Activated CD8-positive, alpha-beta T cell treated with anti-CD3 and anti-CD28 coated beads, Interleukin-2, amount 10 ng/mL, durations not matched to agents 7 days and 5 days (primary cell): Measurements from ENCODE around the gene CSMD2. TPM values are rescaled to one million over a fixed set of nuclear protein-coding genes. Genes with fewer than 3 reads are reported as not detected.

Experiments
- ATAC-seq: fragments of 150-1000 bp; cut with Tn5 transposase; one replicate; pipeline ENCODE4 v1.10.0; 2021; ENCODE audit warnings: moderate library complexity
- CTCF ChIA-PET: fragments of 350-600 bp; sonication (Branson Sonifier 250); formaldehyde crosslinking; loops from one replicate; lab custom pipeline; 2021; ENCODE audit warnings: antibody characterized with exemption; lab: Charles Lee
- POLR2A ChIA-PET: fragments of 350-600 bp; sonication (Branson Sonifier 250); formaldehyde crosslinking; loops from one replicate; lab custom pipeline; 2021; ENCODE audit warnings: antibody characterized with exemption; lab: Charles Lee
- DNase-seq: peaks from one replicate; pipeline ENCODE4 v3.0.0-alpha.2; 2020
- H3K27ac Mint-ChIP-seq: one replicate; pipeline ENCODE4 v1.8.0; 2021; ENCODE audit warnings: mild to moderate bottlenecking, mixed read lengths
- H3K27me3 Mint-ChIP-seq: one replicate; pipeline ENCODE4 v1.8.0; 2021; ENCODE audit warnings: low read depth, mixed read lengths
- H3K36me3 Mint-ChIP-seq: one replicate; pipeline ENCODE4 v1.8.0; 2021; ENCODE audit warnings: low read depth, mixed read lengths
- H3K4me1 Mint-ChIP-seq: one replicate; pipeline ENCODE4 v1.8.0; 2021; ENCODE audit warnings: low read depth, mixed read lengths
- H3K4me3 Mint-ChIP-seq: one replicate; pipeline ENCODE4 v1.8.0; 2021; ENCODE audit warnings: mild to moderate bottlenecking, mixed read lengths
- H3K9me3 Mint-ChIP-seq: one replicate; pipeline ENCODE4 v1.8.0; 2022; ENCODE audit warnings: mixed read lengths; ENCODE audit not compliant: insufficient read depth
- total RNA-seq, 2 experiments: library from RNA; stranded (reverse); gene quantifications; one replicate each; pipeline ENCODE4 v1.2.3, GENCODE V29; 2021

Gene CSMD2
- total RNA-seq, 2 experiments from 2014 or later: not detected

DNA sequence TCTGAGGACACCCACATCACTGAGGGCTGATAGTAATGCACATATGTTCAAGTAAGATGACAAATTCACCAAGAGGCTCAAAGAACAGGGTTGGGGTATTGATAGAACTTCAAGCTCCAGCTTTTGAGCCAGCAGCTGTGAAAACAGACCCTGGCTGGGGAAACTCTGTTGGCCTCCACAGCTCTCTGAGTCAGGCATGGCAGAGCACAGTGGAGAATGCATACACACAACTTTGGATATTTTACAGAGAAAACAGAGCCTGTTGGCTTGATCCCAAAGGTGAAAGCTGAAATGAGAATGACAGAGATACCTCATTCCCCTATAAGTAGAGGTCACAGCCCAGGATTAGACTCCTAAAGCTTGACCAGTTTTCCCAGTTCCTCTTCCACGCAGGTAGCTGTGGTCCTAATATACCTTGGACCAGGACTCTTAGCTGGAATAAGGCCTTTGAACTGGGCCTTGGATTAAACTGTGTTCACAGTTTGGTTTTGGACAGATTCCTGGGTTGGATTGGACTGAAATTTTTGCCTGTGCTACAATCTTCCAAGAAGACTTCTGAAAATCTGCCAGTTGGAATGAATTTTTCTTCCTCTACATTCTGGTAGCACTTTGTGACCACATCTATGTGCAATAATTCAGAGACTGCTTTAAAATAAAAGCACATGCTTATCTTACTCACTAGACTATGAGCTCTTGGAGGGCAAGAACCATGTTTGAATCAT, 402.8 kb downstream of the CSMD2 start:
- Mint-ChIP-seq H3K9me3 (no peaks in the 10 kb centered on the region), H3K4me1 (no peaks in the 10 kb centered on the region), H3K27ac (no peak overlapping the region), H3K27me3 (peaks cover 3% of the 10 kb centered on the region), H3K36me3 (no peaks in the 10 kb centered on the region), H3K4me3 (no peak overlapping the region)
- ATAC-seq: no peak
- ChIA-PET CTCF (no interaction called here), POLR2A (no interaction called here)
- DNase-seq: no peak

DNA sequence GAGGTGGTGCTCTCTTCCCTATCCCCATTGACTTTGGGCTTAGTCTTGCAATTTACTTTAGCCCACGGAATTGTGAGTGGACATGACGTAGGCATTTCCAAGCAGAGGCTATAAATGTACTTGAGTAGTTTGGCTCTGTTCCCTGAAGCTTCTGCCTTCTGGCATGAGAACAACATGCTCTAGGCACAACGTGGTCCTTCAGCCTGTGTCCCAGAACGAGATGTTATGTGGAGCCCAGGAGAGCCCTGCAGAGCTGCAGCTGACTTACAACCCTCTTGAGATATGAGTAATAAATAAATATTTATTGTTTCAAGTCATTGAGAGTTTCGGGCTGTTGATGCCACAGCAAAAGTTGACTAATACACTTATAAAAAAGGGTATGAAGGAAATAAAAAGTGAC, 406.3 kb downstream of the CSMD2 start:
- Mint-ChIP-seq H3K36me3 (no peaks in the 10 kb centered on the region), H3K4me1 (no peaks in the 10 kb centered on the region), H3K4me3 (no peak overlapping the region), H3K9me3 (no peaks in the 10 kb centered on the region), H3K27me3 (peaks cover 2% of the 10 kb centered on the region), H3K27ac (no peak overlapping the region)
- POLR2A ChIA-PET: no interaction called here
- no peak for DNase-seq
- ATAC-seq: no peak
- CTCF ChIA-PET: no interaction called here

DNA sequence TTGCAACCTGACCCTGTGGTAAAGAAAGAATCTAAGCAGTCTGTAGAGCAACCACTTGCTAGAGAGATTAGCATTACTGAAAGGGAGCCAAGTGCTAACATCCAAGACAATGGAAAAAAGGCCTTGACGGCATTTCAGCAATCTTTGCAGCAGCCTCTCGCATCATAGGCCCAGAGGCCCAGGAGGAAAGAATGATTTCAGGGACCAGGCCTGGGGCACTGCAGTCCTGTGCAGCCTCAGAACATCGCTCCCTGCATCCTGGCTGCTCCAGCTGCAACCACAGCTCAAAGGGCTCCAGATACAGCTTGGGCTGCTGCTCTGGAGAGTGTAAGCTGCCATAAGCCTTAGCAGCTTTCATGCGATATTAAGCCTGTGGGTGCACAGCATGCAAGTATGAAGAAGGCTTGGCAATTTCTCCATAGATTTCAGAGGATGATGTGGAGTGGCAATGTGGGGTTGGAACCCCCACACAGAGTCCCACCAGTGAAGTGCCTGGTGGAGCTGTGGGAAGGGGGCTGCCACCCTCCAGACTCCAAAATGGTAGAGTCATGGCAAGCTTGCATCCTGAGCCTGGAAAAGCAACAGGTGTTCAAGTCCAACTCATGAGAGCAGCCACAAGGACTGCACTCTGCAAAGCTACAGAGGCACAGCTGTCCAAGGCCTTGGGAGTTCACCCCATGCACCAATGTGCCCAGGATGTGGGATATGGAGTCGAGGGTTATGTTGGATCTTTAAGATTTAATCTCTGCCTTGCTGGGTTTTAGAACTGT, 411.8 kb downstream of the CSMD2 start:
- peaks cover 2% of the 10 kb centered on the region for H3K27me3 Mint-ChIP-seq

DNA sequence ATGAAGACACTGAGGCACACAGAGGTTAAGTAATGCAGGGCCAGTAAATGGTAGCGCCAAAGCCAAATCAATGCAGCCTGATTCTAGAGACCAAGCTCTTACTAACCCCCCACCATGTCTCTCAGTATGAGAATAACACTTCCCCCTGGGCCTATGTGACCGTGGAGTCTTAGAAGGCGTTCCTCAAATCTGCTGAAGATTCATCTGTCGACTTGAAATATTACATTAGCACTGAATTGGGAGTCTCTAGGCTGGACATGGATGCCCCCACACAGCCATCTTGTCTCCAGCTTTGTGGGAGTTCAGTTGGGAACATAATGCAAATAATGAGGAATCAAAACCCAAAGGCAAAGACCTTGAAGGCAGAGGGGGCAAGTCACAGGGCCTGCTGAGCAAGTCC, 419.1 kb downstream of the CSMD2 start:
- ChIA-PET CTCF (no interaction called here), POLR2A (no interaction called here)
- H3K4me3 Mint-ChIP-seq: no peak overlapping the region
- H3K9me3 Mint-ChIP-seq: no peaks in the 10 kb centered on the region
- ATAC-seq: no peak
- no peaks in the 10 kb centered on the region for H3K4me1 Mint-ChIP-seq
- no peak overlapping the region for H3K27ac Mint-ChIP-seq
- no peak for DNase-seq
- no peaks in the 10 kb centered on the region for H3K36me3 Mint-ChIP-seq
- peaks cover 3% of the 10 kb centered on the region for H3K27me3 Mint-ChIP-seq

More for the DNA sequence above, 411.8 kb downstream of the CSMD2 start:
- ATAC-seq: no peak
- POLR2A ChIA-PET: no interaction called here
- DNase-seq: no peak
- CTCF ChIA-PET: no interaction called here
- Mint-ChIP-seq H3K9me3 (no peaks in the 10 kb centered on the region), H3K4me1 (no peaks in the 10 kb centered on the region), H3K27ac (no peak overlapping the region), H3K4me3 (no peak overlapping the region), H3K36me3 (no peaks in the 10 kb centered on the region)

DNA sequence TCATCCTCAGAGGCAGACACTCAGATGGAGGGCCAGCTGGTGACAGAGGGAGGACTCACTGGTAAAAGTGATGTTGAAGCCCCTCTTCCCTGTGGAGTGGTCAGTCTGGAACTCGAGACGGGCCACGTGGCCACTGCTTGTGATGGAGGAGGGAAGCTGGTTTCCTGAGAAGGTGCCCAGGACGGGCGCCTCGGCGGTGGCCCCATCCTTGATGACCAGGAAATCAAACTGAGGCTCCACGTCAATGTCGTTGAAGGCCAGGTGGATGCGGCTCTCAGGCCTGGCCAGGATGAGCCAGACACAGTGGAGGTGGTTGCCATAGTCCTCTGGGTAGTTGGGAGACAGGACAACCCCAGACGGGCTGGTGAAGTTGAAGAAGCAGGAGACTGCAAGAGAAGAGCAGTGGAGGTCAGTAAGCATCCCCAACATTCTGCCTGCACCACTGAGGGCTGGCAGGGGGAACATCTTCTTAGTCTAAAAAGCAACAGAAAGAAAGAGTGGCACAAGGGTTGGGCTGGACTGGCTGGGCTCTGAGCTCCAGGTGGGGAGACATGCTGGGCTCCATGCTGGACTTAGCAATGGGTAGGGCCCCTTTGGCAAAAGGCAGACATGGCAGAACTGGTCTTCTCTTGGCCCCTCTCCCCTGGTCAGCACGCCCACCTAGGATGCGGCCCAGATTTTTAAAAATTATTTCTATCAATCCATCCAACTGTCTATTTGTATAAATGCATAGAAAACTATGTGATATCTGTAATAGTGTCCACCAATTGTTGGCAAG, 421.6 kb downstream of the CSMD2 start:
- H3K9me3 Mint-ChIP-seq: no peaks in the 10 kb centered on the region
- ATAC-seq: no peak

DNA sequence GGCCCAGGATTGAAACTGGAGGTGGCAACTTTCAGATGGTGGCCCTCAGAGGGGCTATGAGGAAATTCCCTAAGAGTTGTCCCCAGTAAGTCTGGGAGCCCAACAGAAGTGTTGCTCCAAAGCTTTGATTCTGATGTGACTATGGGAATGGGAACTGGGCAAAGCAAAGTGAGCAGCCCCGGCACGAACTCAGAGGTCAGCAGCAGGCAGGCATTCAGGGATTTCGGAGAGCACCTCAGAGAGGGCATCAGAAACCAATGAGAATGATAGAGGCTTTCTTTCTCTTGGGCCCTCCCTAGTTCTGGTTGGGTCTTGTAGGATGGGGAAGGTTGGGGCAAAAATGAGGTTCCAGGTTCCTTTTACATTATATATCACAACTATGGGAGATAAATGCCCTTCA, 422.4 kb downstream of the CSMD2 start:
- Mint-ChIP-seq H3K9me3 (no peaks in the 10 kb centered on the region), H3K4me1 (no peaks in the 10 kb centered on the region), H3K4me3 (no peak overlapping the region), H3K27me3 (no peaks in the 10 kb centered on the region), H3K27ac (no peak overlapping the region), H3K36me3 (no peaks in the 10 kb centered on the region)
- ChIA-PET CTCF (no interaction called here), POLR2A (no interaction called here)
- DNase-seq: no peak
- ATAC-seq: no peak

More for the DNA sequence above, 421.6 kb downstream of the CSMD2 start:
- no peaks in the 10 kb centered on the region for H3K4me1 Mint-ChIP-seq
- ChIA-PET POLR2A (no interaction called here), CTCF (no interaction called here)
- DNase-seq: no peak
- H3K36me3 Mint-ChIP-seq: no peaks in the 10 kb centered on the region
- peaks cover 3% of the 10 kb centered on the region for H3K27me3 Mint-ChIP-seq
- H3K27ac Mint-ChIP-seq: no peak overlapping the region
- H3K4me3 Mint-ChIP-seq: no peak overlapping the region

DNA sequence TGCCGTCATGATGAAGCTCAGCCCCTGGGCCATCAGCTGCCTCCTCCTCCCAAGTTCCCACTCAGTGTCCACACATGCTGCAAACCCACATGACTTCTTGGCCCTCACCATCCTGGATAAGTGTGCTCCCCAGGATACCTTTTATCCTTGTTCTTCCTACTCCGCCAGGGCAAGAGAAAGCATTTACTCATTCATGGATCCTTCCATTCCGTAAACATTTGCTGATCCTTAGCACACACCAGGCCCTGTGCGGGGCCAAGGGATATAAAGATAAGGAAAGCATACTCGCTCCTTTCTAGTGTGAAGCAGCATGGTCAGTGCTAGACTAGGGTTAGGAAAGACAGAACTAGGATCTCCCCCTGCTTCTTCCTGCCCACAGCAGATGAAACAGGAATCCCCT, 423.3 kb downstream of the CSMD2 start:
- no peak for DNase-seq
- Mint-ChIP-seq H3K27ac (no peak overlapping the region), H3K4me3 (no peak overlapping the region), H3K4me1 (no peaks in the 10 kb centered on the region), H3K9me3 (no peaks in the 10 kb centered on the region), H3K36me3 (no peaks in the 10 kb centered on the region), H3K27me3 (no peaks in the 10 kb centered on the region)
- CTCF ChIA-PET: no interaction called here
- POLR2A ChIA-PET: no interaction called here
- ATAC-seq: no peak

DNA sequence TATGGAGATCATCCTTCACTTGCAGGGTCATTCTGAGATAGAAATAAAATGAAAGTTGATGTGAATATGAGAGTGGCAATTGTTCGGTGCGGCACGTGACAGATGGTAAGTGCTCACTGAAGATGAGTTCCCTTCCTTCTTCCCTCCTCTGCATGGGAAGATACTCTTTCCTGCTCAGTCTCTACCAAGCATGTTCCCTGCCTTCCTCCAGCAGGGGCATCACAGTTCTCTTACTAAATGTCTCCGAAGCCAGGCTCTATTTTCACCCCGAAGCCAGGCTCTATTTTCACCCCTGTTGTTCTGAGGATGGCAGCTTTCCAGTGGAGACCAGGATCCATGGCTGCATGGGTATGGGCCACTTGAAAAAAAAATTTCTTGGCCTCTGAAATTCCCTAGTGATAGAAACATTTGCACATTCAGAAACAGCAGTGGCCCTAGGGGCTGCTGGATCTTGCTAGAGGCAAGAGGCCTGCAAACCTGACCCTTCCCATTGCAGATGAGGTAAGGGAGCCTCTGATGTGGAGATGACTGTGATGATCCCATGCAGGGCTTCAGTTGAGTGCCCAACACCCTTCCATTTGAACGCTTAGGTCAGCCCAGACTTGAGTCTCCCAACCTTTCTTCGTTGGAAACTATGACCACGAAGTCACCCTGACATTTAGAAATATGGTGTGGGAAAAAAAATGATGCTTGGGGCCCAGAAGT, 424.8 kb downstream of the CSMD2 start:
- Mint-ChIP-seq H3K4me3 (no peak overlapping the region), H3K36me3 (no peaks in the 10 kb centered on the region), H3K9me3 (no peaks in the 10 kb centered on the region), H3K27me3 (no peaks in the 10 kb centered on the region), H3K4me1 (no peaks in the 10 kb centered on the region), H3K27ac (no peak overlapping the region)
- DNase-seq (no peak), ATAC-seq (no peak)
- POLR2A ChIA-PET: no interaction called here
- CTCF ChIA-PET: no interaction called here

DNA sequence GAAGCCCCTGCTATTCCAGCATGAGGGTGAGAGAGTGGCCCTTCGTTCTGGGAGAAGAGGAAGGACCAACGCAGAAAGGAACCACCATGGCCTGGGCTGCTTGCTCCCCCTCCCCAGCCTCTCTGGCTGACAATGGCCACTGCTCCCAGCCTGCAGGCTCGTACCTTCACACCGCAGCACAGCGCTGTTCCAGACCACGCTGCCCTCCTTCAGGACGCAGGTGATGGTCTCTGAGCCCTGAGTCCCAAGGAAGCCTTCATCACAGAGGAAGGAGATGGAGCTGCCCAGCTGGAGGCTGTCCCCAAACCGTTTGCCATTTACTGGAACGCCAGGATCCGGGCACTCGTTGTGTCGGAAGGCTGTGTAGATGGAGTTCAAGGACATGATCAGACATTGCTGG, 426.1 kb downstream of the CSMD2 start:
- Mint-ChIP-seq H3K4me3 (no peak overlapping the region), H3K36me3 (no peaks in the 10 kb centered on the region), H3K9me3 (no peaks in the 10 kb centered on the region), H3K27ac (no peak overlapping the region), H3K27me3 (no peaks in the 10 kb centered on the region), H3K4me1 (no peaks in the 10 kb centered on the region)
- ChIA-PET POLR2A (no interaction called here), CTCF (no interaction called here)
- ATAC-seq: no peak
- DNase-seq: no peak

DNA sequence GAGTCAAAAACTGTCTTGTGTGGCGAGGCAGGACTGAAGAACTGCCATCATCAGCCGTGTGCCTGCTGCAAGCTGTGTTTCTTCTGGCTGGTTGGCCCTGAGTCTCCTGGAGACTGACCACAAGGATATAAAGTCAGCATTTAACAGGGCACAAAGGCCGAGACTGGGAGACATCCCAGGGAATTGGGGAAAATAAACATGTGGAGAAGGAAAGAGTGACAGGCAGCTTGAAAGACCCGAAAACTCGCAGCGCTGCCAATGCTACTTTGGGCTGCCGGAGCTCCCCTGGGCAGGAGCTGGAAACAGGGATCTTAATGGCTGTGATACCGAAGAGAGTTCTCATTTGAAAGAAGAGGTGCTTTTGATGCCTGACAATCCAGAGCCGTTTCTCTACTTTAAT, 426.5 kb downstream of the CSMD2 start:
- no peak for DNase-seq
- Mint-ChIP-seq H3K9me3 (no peaks in the 10 kb centered on the region), H3K27ac (no peak overlapping the region), H3K27me3 (no peaks in the 10 kb centered on the region), H3K4me3 (no peak overlapping the region), H3K36me3 (no peaks in the 10 kb centered on the region), H3K4me1 (no peaks in the 10 kb centered on the region)
- CTCF ChIA-PET: no interaction called here
- ATAC-seq: no peak
- POLR2A ChIA-PET: no interaction called here

DNA sequence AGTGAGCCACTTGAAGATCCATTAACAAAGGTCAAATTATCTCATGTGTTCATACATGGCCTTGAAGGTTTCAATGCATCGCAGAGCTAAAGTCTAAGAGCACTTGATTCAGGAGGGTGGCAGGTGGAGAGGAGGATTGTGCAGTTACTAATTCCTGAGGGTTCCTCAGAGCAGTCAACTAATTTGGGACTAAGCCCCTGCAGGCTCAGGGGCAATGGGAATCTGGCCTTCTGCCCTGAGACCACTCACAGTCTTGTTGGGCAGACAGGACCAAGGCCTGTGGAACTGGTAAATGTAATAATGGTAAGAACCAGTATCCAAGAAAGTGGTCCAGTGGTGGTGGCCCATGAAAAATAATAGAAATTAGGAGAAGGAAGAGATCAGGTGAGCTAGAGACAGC, 428.5 kb downstream of the CSMD2 start:
- Mint-ChIP-seq H3K36me3 (no peaks in the 10 kb centered on the region), H3K9me3 (no peaks in the 10 kb centered on the region), H3K4me1 (no peaks in the 10 kb centered on the region), H3K27me3 (no peaks in the 10 kb centered on the region), H3K27ac (no peak overlapping the region), H3K4me3 (no peak overlapping the region)
- CTCF ChIA-PET: no interaction called here
- POLR2A ChIA-PET: no interaction called here
- DNase-seq (no peak), ATAC-seq (no peak)
